ENCODE data around the gene PLEKHM3. TPM values are rescaled to one million over a fixed set of nuclear protein-coding genes. Genes with fewer than 3 reads are reported as not detected.

Gene PLEKHM3
- total and polyA plus RNA-seq, 2 of the 13 experiments (the other 11 are each of a cell fraction or from before 2014, with no cell fraction given): 4.5 to 4.7 TPM

- no peak for TF ChIP-seq KAT2B (IDR thresholded peaks at IDR 0.05; ENCODE audit: borderline replicate concordance, low read depth, low read length)
- peak; percentile 75 for TF ChIP-seq SALL1 (CRISPR knock-in tag; IDR thresholded peaks at IDR 0.05)
- peak; percentile 75; the same call in 1 of the 2 replicates for TF ChIP-seq FOXP4 (CRISPR knock-in tag; IDR thresholded peaks at IDR 0.05)
- no peak for TF ChIP-seq HNF1A (IDR thresholded peaks at IDR 0.05; ENCODE audit: low read depth)
- TF ChIP-seq HNF1A (CRISPR knock-in tag; IDR thresholded peaks at IDR 0.05; ENCODE audit: borderline replicate concordance): no peak; the same call in 1 of the 2 replicates
- 0 out of 2 replicates have a peak, but pooled peaks have one; percentile 72 for TF ChIP-seq FOXC1 (CRISPR knock-in tag; IDR thresholded peaks at IDR 0.05; ENCODE audit: borderline replicate concordance)
- peak; percentile 45; the same call in 1 of the 2 replicates for TF ChIP-seq GFI1 (CRISPR knock-in tag; IDR thresholded peaks at IDR 0.05; ENCODE audit: borderline replicate concordance)
- TF ChIP-seq RAD51 (IDR thresholded peaks at IDR 0.05; ENCODE audit: borderline replicate concordance): no peak
- no peak for TF ChIP-seq NR1H2 (CRISPR knock-in tag; IDR thresholded peaks at IDR 0.05; ENCODE audit: borderline replicate concordance, low read depth)
- no peak for TF ChIP-seq MEF2D (CRISPR knock-in tag; IDR thresholded peaks at IDR 0.05)
- TF ChIP-seq MIXL1 (CRISPR knock-in tag; IDR thresholded peaks at IDR 0.05): 0 out of 2 replicates have a peak, but pooled peaks have one; percentile 16
- TF ChIP-seq ZNF230 (CRISPR knock-in tag; IDR thresholded peaks at IDR 0.05): no peak
- peak; percentile 58 for TF ChIP-seq NR2F6 (IDR thresholded peaks at IDR 0.05)
- TF ChIP-seq NR2F6 (CRISPR knock-in tag; IDR thresholded peaks at IDR 0.05): peak; percentile 80
- no peak for TF ChIP-seq ZNF598 (CRISPR knock-in tag; IDR thresholded peaks at IDR 0.05; ENCODE audit: borderline replicate concordance)
- TF ChIP-seq YEATS2 (CRISPR knock-in tag; IDR thresholded peaks at IDR 0.05; ENCODE audit: borderline replicate concordance): no peak
- peak; percentile 81 for TF ChIP-seq SOX5 (CRISPR knock-in tag; IDR thresholded peaks at IDR 0.05; ENCODE audit: borderline replicate concordance)
- TF ChIP-seq CEBPB (IDR thresholded peaks at IDR 0.05; ENCODE audit: borderline replicate concordance, low read depth, low read length): no peak
Measured at GRCh38 chr2:207782238-207783030, 242.9 kb downstream of the PLEKHM3 start (continued).

All from HepG2 (cell line).